ENCODE data around the gene RPIA.

DNA sequence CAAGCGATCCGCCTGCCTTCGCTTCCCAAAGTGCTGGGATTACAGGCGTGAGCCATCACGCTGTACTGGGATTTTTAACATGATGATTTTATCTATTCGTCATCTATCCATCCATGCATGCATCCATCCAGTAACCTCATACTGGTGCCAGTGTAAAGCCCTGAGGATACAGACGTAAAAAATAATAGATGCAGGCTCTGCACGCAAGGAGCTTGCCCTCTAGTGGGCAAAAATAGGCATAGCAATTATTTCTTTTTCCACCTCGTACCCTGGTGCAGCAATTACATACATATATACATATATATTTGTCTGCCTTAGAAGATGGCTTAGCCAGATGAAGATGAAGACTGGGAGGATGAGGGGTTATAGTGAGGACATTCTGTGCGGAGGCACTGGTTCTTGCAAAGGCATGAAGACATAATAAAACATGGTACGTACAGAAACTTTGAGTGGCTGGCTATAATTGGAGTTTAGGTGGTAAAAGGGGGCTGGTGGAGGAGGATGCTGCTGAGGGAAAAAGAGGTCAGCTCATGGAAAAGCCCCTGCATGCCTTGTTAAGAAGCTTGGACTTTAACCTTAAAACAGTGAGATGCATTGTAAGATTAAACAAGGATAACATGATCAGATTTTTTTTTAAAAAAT is 19.6 kb upstream of the RPIA start:
- TF ChIP-seq CTCF (conservative IDR thresholded peaks at IDR 0.05) (peak; percentile 93), EZH2 (IDR thresholded peaks at IDR 0.05; ENCODE audit: low read depth) (no peak)
